ENCODE results near the gene RIMBP2.

The RIMBP2 gene

DNA sequence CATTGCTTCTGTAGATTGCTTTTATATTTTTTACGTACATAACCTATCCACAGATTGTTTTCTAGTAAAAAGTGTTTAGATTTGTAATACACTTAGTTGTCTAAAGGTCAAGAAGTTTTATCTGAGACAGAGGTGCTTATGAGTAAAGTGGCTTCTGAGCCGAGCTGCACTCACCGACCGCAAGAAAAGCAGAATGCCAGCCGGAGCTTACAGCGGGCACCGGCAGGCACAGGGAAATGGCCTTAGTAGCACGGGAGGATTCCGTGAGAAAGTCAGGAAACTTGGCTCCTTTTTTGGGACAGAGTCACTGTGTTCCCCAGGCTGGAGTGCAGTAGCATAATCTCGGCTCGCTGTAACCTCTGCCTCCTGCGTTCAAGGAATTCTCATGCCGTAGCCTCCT, 348.6 kb downstream of the RIMBP2 start:
- H3K36me3 ChIP-seq (ENCODE audit: control insufficient read depth in 2 of 2, insufficient read depth in 1 of 2, low read length in 2 of 2) = no peaks in the 10 kb centered on the region
- ChIA-PET POLR2A (no interaction called here), CTCF (no interaction called here)
- H3K27ac ChIP-seq (ENCODE audit: extremely low read depth, low read depth, low read length) = no peak overlapping the region
- TF ChIP-seq ZFP37 (tag by site-specific recombination; IDR thresholded peaks at IDR 0.05) (no peak), ZNF837 (tag by site-specific recombination; IDR thresholded peaks at IDR 0.05) (no peak), PRDM1 (tag by site-specific recombination; IDR thresholded peaks at IDR 0.05) (no peak), ZNF37A (tag by site-specific recombination; IDR thresholded peaks at IDR 0.05) (no peak), ZIC2 (tag by site-specific recombination; IDR thresholded peaks at IDR 0.05) (no peak), TSHZ1 (tag by site-specific recombination; IDR thresholded peaks at IDR 0.05; ENCODE audit: borderline replicate concordance) (no peak), ZNF701 (tag by site-specific recombination; IDR thresholded peaks at IDR 0.05) (no peak), ZNF335 (tag by site-specific recombination; conservative IDR thresholded peaks at IDR 0.05) (no peak)
- TF ChIP-seq, protein P1, sequence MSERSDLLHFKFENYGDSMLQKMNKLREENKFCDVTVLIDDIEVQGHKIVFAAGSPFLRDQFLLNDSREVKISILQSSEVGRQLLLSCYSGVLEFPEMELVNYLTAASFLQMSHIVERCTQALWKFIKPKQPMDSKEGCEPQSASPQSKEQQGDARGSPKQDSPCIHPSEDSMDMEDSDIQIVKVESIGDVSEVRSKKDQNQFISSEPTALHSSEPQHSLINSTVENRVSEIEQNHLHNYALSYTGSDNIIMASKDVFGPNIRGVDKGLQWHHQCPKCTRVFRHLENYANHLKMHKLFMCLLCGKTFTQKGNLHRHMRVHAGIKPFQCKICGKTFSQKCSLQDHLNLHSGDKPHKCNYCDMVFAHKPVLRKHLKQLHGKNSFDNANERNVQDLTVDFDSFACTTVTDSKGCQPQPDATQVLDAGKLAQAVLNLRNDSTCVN (tag by site-specific recombination; optimal IDR thresholded peaks at IDR 0.05) = no peak
- H3K4me3 ChIP-seq (ENCODE audit: low read depth, low read length) = no peak overlapping the region
- no peaks in the 10 kb centered on the region for H3K4me1 ChIP-seq (ENCODE audit: control insufficient read depth, insufficient read depth, low read length)
- no peaks in the 10 kb centered on the region for H3K9me3 ChIP-seq (ENCODE audit: control insufficient read depth, insufficient read depth, low read depth, low read length)

DNA sequence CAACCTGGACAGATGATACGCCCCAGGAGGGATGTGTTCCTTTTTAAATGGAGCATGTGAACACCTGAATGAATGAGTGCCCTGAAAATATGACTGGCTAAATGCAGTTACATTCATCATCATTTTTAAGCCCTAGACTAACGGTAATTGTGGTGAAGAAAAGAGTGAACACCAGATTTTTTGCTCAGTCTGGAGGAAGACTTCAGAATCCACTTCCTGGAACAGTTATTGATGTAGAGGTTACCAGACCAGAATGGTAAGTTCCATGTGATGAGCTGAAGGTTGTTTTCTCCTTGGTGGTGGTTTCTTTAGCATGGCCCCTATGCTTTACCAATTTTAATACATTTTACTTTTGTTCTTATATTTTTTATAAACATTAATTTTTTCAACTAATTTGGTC, 349.1 kb downstream of the RIMBP2 start:
- CTCF ChIA-PET = no interaction called here
- Histone ChIP-seq H3K4me3 (ENCODE audit: low read depth, low read length) (no peak overlapping the region), H3K27ac (ENCODE audit: extremely low read depth, low read depth, low read length) (no peak overlapping the region), H3K9me3 (ENCODE audit: control insufficient read depth, insufficient read depth, low read depth, low read length) (no peaks in the 10 kb centered on the region), H3K4me1 (ENCODE audit: control insufficient read depth, insufficient read depth, low read length) (no peaks in the 10 kb centered on the region), H3K36me3 (ENCODE audit: control insufficient read depth in 2 of 2, insufficient read depth in 1 of 2, low read length in 2 of 2) (no peaks in the 10 kb centered on the region)
- POLR2A ChIA-PET = no interaction called here
- TF ChIP-seq ZNF19 (tag by site-specific recombination; IDR thresholded peaks at IDR 0.05; ENCODE audit: low read depth) = no peak
- TF ChIP-seq ZNF654 (tag by site-specific recombination; IDR thresholded peaks at IDR 0.05; ENCODE audit: low read depth) = no peak
- TF ChIP-seq SP2 (tag by site-specific recombination; IDR thresholded peaks at IDR 0.05) = no peak
- no peak for TF ChIP-seq IKZF3 (tag by site-specific recombination; IDR thresholded peaks at IDR 0.05)
- TF ChIP-seq TRIM28 (IDR thresholded peaks at IDR 0.05; ENCODE audit: borderline replicate concordance, low read length) = no peak
- no peak for TF ChIP-seq ZNF473 (tag by site-specific recombination; IDR thresholded peaks at IDR 0.05)
- no peak for TF ChIP-seq EGR2 (tag by site-specific recombination; IDR thresholded peaks at IDR 0.05; ENCODE audit: low read depth)
- no peak for TF ChIP-seq ZBTB7A (tag by site-specific recombination; IDR thresholded peaks at IDR 0.05; ENCODE audit: low read depth)
- no peak for TF ChIP-seq ZNF600 (tag by site-specific recombination; IDR thresholded peaks at IDR 0.05)
- no peak for TF ChIP-seq ZNF112 (tag by site-specific recombination; IDR thresholded peaks at IDR 0.05)
- no peak for TF ChIP-seq ZNF202 (tag by site-specific recombination; IDR thresholded peaks at IDR 0.05; ENCODE audit: borderline replicate concordance)
- no peak for TF ChIP-seq ZBTB10 (tag by site-specific recombination; IDR thresholded peaks at IDR 0.05)
- TF ChIP-seq SP7 (tag by site-specific recombination; IDR thresholded peaks at IDR 0.05) = no peak
- no peak for TF ChIP-seq ZNF518A (tag by site-specific recombination; conservative IDR thresholded peaks at IDR 0.05; ENCODE audit: low read depth)
- TF ChIP-seq ZNF670 (tag by site-specific recombination; IDR thresholded peaks at IDR 0.05; ENCODE audit: low read depth) = no peak

Measured in HEK293 (cell line).